Retinal pigment epithelial cell (primary cell): ENCODE results near the gene PRPF40A.
A peak's percentile ranks its signal among the peaks of the same experiment; 100 is the strongest.

ENCODE experiments used
- DNase-seq: peaks from one replicate; pipeline ENCODE4 v3.0.0-alpha.2; 2010; ENCODE audit warnings: low read depth
- H3K4me3 ChIP-seq: 2 replicates; pipeline ENCODE4 v1.5.1; 2011; ENCODE audit warnings: mild to moderate bottlenecking, low read length, control low read depth, moderate library complexity
- CTCF ChIP-seq: conservative IDR thresholded peaks from 2 replicates; pipeline ENCODE4 v1.5.1; 2011; ENCODE audit warnings: low read depth, low read length, control low read depth, inconsistent platforms

Gene PRPF40A

DNA sequence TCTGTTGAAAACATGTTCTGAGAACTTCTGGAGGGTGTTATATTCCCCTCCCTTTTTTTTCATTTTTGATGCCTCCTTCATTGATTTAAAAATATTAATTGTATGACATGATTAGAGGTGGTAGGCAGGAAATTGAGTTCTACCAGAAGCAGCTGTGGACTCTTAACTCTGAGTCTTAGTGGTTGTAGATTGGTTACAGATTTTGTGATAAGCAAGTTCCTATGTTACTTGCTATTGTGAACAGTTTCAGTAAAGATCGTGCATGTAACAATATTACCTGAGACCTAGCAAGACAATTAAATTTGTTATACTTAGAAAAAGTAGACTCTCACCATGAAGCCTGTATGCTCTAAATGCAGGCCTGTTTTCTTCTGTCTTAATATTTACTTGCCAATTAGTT, 88.1 kb downstream of the PRPF40A start:
- H3K4me3 ChIP-seq: no peak overlapping the region
- TF ChIP-seq CTCF: no peak
- no peak for DNase-seq

DNA sequence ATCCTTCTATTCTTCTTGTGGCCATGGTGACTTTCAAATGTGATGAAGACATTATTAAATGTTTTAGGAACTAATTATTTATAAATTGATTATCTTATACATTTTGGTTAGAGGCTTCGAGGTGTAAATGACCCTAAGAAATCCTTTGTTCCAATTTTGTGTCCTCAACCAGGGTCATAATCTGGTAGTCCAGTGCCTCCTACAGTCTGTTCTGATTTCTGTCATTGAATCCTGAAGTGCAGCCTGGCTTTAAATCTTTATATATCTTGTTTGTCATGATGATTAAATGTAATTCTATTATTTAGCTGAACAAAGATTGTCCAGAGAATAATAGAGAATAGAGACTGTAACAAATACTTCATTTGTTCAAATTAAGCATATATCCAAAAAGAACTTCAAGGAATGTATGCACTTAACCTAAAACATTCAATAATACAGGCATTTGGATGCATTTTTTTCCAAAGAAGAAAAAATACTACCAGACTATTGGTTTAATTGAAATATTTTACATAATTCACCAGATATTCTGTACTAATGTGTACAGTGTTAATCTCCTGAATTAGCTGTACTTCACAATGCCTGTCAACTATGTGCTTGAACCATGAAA, 89.8 kb downstream of the PRPF40A start:
- peak; percentile 62 for TF ChIP-seq CTCF
- DNase-seq: no peak
- H3K4me3 ChIP-seq: no peak overlapping the region

- no peak overlapping the region for H3K4me3 ChIP-seq
- TF ChIP-seq CTCF: no peak
- DNase-seq: no peak
Observed at GRCh38 chr2:152626911-152627339, 90.3 kb downstream of the PRPF40A start.

DNA sequence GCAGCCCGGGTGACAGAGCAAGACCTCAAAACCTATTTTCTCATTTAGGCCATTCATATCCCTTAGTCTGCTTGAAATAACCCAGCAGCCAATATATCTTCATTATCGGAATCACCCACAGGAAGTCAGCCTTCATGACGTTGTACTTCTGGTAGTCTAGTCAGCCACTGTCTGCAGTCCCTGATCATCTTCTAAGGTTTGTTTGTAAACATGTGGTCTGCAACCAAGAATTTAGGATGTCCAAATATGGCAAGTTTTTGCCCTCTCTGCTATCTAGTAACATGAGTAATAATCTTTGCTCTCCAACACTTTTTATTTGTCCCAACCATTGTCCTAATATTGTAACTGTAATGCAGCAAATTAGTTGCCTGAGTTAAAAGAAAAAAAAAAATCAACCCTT, 92.5 kb downstream of the PRPF40A start:
- no peak overlapping the region for H3K4me3 ChIP-seq
- no peak for DNase-seq
- no peak for TF ChIP-seq CTCF

DNA sequence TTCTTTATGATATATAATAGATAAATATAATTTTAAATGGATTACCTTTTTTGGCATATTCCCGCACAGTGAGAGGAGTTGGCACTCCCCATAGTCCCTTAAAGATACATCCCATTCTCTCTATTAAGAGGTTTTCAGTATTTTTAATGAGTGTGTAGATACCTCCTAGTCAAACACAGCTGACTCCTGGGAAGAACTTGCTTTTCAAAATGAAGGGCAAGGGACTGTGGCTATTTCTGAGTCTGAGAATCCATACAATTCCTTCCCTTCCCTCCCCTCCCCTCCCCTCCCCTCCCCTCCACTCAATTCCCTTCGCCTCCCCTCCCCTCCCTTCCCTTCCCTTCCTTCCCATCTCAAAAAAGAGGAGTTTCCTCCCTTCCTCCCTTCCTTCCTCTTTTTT, 93.5 kb downstream of the PRPF40A start:
- no peak overlapping the region for H3K4me3 ChIP-seq
- no peak for TF ChIP-seq CTCF
- no peak for DNase-seq

- no peak overlapping the region for H3K4me3 ChIP-seq
- DNase-seq: no peak
- no peak for TF ChIP-seq CTCF
Observed at GRCh38 chr2:152623076-152623740, 94.1 kb downstream of the PRPF40A start.

GRCh38 chr2:152622219-152622618, 95.0 kb downstream of the PRPF40A start:
- H3K4me3 ChIP-seq: no peak overlapping the region
- DNase-seq: no peak
- no peak for TF ChIP-seq CTCF
